ENCODE measurements around the gene HNRNPU. TPM values are rescaled to one million over a fixed set of nuclear protein-coding genes. Genes with fewer than 3 reads are reported as not detected.

The HNRNPU gene
- total and polyA plus RNA-seq, 2 experiments from 2014 or later: 422 to 687 TPM

DNA sequence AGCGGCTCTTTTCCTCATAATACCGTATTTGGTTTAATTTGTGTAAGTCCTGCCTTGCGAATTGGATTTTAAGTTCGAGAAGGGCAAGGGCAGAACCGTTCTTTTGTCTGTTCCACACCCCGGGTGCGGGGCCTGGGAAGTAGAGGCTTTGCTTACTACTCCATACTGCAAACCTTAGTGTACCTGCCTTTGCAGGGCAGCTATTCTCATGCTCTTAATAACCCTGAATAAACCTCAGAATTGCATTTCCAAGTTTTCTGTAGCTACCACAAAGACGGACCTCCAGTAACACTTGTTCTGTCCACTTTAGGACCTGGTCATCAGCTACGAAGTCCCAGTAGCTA lies 657 bp upstream of the HNRNPU start (continued):
- TF ChIP-seq ZNF462 (CRISPR knock-in tag; IDR thresholded peaks at IDR 0.05) (no peak), POLR2AphosphoS5 (IDR thresholded peaks at IDR 0.05; ENCODE audit: low read depth) (no peak), ZNF331 (CRISPR knock-in tag; IDR thresholded peaks at IDR 0.05; ENCODE audit: low read depth) (no peak)

DNA sequence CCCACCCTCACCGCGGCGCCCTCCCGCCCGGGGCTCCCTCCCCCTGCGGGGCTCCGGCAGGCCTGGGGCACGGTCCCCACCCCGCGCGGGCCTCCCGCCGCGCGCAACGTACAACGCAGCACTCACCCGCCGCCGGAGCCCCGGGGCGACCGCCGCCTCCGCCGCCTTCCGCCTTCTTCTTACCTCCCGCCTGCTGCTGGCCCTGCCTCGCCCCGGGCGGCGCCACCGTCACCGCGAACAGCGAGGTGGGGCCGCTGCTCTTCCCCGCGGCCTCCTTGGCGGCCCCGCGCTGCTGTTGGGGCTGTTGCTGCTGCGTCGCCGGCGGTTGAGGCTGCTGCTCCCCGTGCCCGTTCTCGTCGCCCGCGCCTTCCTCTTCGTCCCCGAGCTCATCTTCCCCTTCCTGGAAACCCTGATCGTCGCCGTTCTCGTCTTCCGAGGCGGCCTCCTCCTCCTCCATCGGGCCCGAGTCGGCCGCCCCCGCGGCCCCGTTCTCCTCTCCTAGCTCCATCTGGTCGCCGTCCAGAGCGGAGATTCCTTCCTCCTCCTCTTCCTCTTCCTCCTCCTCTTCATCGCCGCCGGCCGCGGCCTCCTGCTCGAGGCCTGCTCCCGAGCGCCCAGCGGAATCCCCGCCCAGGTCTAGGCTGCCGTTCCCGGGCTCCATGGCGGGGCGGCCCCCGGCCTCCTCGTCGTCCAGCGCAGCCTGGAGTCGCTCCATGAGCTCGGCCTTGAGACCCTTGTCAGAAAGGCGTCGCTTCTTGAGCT lies 671 bp downstream of the HNRNPU start:
- Mint-ChIP-seq H3K9me3 (peaks cover 4% of the 10 kb centered on the region; the same call in 1 of the 3 replicates), H3K36me3 (ENCODE audit: low read depth) (peaks cover 53% of the 10 kb centered on the region), H3K4me3 (peak overlapping the region; percentile 91), H3K27me3 (ENCODE audit: insufficient read depth, low read depth, poor library complexity) (peaks cover 18% of the 10 kb centered on the region), H3K27ac (peak overlapping the region; percentile 96), H3K4me1 (peaks cover 35% of the 10 kb centered on the region)
- Histone ChIP-seq H3K9me2 (ENCODE audit: insufficient read depth) (no peaks in the 10 kb centered on the region), H3K27me3 (ENCODE audit: insufficient read depth) (no peaks in the 10 kb centered on the region), H3K79me2 (replicated peaks; ENCODE audit: insufficient read depth) (peaks cover 68% of the 10 kb centered on the region), H3K4me3 (peak overlapping the region; percentile 92), H3F3A (replicated peaks; ENCODE audit: low read depth) (peaks cover 14% of the 10 kb centered on the region), H3K4me2 (peak overlapping the region; percentile 87), H4K20me1 (replicated peaks; ENCODE audit: insufficient read depth) (peaks cover 40% of the 10 kb centered on the region), H3K36me3 (ENCODE audit: insufficient read depth) (peaks cover 22% of the 10 kb centered on the region), H2AFZ (no peak overlapping the region), H3K4me1 (ENCODE audit: insufficient read depth) (peaks cover 20% of the 10 kb centered on the region), H3K27ac (ENCODE audit: low read depth) (peak overlapping the region; percentile 98)
- DNase-seq (ENCODE audit: low spot score) (no peak), ATAC-seq (peak; percentile 8; the same call in 2 of the 3 replicates)
- TF ChIP-seq EZH2phosphoT487 (IDR thresholded peaks at IDR 0.05; ENCODE audit: unreplicated experiment): no peak

All from GM23338 (cell line).